H1 (cell line): ENCODE measurements around the gene CILP. TPM values are rescaled to one million over a fixed set of nuclear protein-coding genes. Genes with fewer than 3 reads are reported as not detected.

Source experiments
- CBX5 ChIP-seq: fragments of 300-800, 300-1000 bp; sonication (generic); IDR thresholded peaks from 2 replicates; pipeline ENCODE4 v1.7.1; 2016; ENCODE audit warnings: antibody characterized with exemption, low read length, low read depth
- CHD1 ChIP-seq: IDR thresholded peaks from 2 replicates; pipeline ENCODE4 v1.6.1; 2012; ENCODE audit warnings: low read depth, low read length, improper control_type of control experiment
- KDM1A ChIP-seq: fragments of 200-600, 300-600 bp; sonication (generic); IDR thresholded peaks from 2 replicates; pipeline ENCODE4 v1.7.1; 2016; ENCODE audit warnings: mild to moderate bottlenecking, low read length, borderline replicate concordance
- TEAD4 ChIP-seq: IDR thresholded peaks from 2 replicates; pipeline ENCODE4 v1.6.1; 2012; ENCODE audit warnings: low read depth, low read length, inconsistent platforms, mixed read lengths
- YY1 ChIP-seq: IDR thresholded peaks from 2 replicates; pipeline ENCODE4 v1.6.1; 2011; ENCODE audit warnings: low read depth, mild to moderate bottlenecking, low read length
- polyA plus RNA-seq, 7 experiments: library from polyadenylated mRNA; depleted of rRNA in 3 of 7; stranded (reverse) in 5 of 7; unstranded in 2 of 7; fragments of >200 nt in 5 of 7; fragments of 200-250 nt in 2 of 7; gene quantifications; 1 replicate in 5 of 7; 2 replicates in 1 of 7; 4 replicates in 1 of 7; pipeline versions ENCODE4 v1.2.1 to v1.2.3, GENCODE V29; 2011 to 2013; ENCODE audit warnings: missing spikeins in 2 of 7, mixed read lengths in 2 of 7
- total RNA-seq: library from RNA; stranded (reverse); fragmentation: NEBNext Ultra II Directional; extraction: Animal tissue kit (Norgen Biotek cat#: 25700); gene quantifications from 2 replicates; pipeline ENCODE4 v1.2.1, GENCODE V29; 2021
- TF ChIP-seq, protein P1 (sequence below), 3 experiments: IDR thresholded peaks; 1 replicate in 2 of 3; 2 replicates in 1 of 3; pipeline versions ENCODE4 v1.5.1 to v1.6.1; 2011; ENCODE audit warnings: low read length in 3 of 3, mild to moderate bottlenecking in 3 of 3, inconsistent platforms in 2 of 3, low read depth in 1 of 3, moderate library complexity in 1 of 3; ENCODE audit not compliant: insufficient read depth in 1 of 3; ENCODE audit errors: control extremely low read depth in 1 of 3

The CILP gene
- total and polyA plus RNA-seq, 2 of the 8 experiments (the other 6 are each of a cell fraction or from before 2014, with no cell fraction given), result 0.02 TPM; not detected in 1

DNA sequence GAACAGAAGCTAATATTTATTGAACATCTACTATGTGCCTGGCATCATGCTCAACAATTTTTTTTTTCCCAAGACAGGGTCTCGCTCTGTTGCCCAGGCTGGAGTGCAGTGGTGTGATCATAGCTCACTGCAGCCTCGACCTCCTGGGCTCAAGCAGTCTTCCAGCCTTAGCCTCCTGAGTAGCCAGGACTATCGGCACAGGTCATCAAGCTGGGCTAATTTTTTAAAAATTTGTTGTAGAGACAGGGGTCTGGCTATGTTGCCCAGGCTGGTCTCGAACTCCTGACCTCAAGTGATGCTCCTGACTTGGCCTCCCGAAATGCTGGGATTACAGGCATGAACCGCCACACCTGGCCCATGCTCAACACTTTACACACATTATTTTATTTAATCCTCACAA is 35.7 kb upstream of the CILP start (continued):
- TF ChIP-seq, protein P1, sequence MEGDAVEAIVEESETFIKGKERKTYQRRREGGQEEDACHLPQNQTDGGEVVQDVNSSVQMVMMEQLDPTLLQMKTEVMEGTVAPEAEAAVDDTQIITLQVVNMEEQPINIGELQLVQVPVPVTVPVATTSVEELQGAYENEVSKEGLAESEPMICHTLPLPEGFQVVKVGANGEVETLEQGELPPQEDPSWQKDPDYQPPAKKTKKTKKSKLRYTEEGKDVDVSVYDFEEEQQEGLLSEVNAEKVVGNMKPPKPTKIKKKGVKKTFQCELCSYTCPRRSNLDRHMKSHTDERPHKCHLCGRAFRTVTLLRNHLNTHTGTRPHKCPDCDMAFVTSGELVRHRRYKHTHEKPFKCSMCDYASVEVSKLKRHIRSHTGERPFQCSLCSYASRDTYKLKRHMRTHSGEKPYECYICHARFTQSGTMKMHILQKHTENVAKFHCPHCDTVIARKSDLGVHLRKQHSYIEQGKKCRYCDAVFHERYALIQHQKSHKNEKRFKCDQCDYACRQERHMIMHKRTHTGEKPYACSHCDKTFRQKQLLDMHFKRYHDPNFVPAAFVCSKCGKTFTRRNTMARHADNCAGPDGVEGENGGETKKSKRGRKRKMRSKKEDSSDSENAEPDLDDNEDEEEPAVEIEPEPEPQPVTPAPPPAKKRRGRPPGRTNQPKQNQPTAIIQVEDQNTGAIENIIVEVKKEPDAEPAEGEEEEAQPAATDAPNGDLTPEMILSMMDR (IDR thresholded peaks at IDR 0.05; ENCODE audit: control extremely low read depth in 1 of 3, insufficient read depth in 1 of 3, low read depth in 1 of 3, low read length in 3 of 3), result no peak
- TF ChIP-seq CBX5 (no peak), YY1 (no peak), TEAD4 (no peak), KDM1A (no peak), CHD1 (no peak)
